DMS53 treated with DMSO at 0.1 percent for 48 hours (cell line): Measurements from ENCODE around the gene TOM1L2.

Experiments used
- DNase-seq: peaks from one replicate; lab custom pipeline; 2025; ENCODE audit not compliant: unreplicated experiment; lab: John Stamatoyannopoulos, UW

The TOM1L2 gene

DNA sequence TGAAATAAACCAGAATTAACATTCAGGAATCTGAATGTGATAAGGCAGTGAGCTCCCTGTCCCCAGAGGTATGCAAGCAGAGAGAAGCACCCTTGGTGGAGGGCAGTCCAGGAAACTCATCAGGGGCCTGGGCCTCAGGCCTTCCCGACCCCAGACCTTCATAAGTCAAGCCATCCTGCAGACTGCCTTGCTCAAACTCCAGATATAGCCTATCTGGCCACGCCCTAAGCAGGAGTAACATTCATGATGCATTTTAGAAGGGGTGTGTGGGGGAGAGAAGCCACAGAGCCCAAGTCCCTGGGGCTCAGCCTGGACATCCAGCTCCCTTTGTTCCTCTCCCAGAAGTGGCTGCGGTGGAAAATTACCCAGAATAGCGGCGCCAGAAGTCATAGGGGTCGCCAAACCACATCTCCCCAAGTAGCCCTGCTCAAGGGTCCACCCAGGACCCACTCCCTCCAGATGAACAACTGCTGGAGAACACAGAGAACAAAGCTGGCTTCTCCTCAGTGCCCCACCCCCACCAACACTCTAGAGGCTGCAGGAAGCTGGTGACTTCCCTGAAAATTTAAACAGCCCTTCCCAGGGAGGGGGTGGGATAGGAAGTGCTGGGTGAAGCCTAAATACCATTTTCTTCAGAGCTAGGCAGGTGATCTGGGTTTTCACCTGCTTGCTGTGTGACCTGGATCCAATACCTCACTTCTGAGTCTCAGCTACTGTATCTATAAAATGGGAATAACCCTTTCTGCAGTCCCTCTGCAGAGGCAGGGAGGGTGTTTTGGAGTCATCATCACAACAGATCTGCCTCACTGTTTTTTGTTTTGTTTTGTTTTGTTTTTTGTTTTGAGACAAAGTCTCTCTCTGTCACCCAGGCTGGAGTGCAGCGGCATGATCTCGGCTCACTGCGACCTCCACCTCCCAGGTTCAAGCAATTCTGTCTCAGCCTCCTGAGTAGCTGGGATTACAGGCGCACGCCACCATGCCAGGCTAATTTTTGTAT lies 133.9 kb downstream of the TOM1L2 start:
- DNase-seq = peak; percentile 48

DNA sequence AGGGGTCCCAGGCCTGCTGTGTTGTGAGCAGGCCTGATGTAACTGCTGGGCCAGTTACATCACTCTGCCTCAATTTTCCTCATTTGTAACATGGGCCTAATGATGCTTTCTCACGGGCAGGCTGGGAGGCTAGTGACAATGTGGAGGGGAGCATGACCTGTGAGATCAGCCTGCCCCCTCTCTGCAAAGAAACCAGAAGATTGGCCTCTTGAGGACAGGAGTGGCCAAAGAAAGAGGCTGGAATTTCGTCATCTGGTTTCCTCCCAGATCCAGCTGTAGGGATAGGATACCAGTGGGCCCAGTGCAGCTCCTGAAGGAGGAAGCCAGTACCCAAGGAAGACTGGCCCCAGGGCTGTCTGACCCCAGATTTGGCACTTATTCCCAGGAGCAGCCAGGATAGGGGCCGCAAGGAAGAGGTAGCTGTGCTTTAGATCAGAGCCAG lies 134.8 kb downstream of the TOM1L2 start:
- peak; percentile 19 for DNase-seq

GRCh38 chr17:17836818-17837379 lies 135.3 kb downstream of the TOM1L2 start, which contains the start of gene SREBF1:
Gene SREBF1, minus strand, starts transcription at chr17:17836986. Its CDS starts 169 bp downstream, at chr17:17836817.
- peak; percentile 19 for DNase-seq

GRCh38 chr17:17836250-17836817 lies 135.9 kb downstream of the TOM1L2 start:
- DNase-seq = peak; percentile 73

GRCh38 chr17:17835415-17836249 lies 136.6 kb downstream of the TOM1L2 start:
- no peak for DNase-seq

DNA sequence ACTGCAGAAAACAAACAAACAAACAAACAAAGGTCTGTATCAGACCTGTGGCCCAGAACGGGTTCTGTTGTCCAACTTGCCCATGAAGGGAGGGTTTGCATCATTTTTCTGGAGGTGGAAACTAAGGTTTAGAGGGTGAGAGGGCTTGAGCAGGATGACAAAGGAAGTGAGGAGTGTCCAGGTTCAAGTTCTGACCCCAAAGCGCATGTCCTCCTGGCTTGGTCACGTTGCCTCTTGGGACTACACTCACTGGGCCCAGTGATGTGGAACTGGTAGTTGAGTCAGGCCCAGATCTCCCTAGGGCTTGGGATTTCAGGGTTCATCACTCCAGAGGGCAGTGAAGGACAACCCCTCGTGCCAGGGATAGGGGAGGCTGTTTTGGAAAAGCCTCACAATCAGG lies 137.2 kb downstream of the TOM1L2 start:
- DNase-seq = no peak

DNA sequence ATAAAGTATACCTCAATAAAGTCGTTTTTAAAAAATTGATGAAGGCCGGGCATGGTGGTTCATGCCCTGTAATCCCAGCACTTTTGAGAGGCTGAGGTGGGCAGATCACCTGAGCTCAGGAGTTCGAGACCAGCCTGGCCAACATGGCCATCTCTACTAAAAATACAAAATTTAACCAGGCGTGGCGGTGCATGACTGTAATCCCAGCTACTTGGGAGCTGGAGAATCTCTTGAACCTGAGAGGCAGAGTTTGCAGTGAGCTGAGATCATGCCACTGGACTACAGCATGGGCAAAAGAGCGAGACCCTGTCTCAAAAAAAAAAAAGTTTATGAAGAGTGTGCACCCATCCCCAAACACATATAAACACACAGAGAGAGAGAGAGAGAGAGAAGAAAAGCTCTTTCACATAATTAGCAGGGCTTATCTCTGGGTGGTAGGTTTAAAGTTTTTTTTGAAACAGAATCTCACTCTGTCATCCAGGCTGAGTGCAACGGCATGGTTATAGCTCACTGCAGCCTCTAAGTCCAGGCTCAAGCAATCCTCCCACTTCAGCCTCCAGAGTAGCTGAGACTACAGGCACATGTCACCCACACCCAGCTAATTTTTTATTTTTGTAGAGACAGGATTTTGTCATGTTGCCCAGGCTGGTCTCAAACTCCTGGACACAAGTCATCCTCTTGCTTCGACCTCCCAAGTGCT lies 138.4 kb downstream of the TOM1L2 start:
- DNase-seq = no peak

- DNase-seq = no peak
Measured at GRCh38 chr17:17832032-17832363, 140.2 kb downstream of the TOM1L2 start.

DNA sequence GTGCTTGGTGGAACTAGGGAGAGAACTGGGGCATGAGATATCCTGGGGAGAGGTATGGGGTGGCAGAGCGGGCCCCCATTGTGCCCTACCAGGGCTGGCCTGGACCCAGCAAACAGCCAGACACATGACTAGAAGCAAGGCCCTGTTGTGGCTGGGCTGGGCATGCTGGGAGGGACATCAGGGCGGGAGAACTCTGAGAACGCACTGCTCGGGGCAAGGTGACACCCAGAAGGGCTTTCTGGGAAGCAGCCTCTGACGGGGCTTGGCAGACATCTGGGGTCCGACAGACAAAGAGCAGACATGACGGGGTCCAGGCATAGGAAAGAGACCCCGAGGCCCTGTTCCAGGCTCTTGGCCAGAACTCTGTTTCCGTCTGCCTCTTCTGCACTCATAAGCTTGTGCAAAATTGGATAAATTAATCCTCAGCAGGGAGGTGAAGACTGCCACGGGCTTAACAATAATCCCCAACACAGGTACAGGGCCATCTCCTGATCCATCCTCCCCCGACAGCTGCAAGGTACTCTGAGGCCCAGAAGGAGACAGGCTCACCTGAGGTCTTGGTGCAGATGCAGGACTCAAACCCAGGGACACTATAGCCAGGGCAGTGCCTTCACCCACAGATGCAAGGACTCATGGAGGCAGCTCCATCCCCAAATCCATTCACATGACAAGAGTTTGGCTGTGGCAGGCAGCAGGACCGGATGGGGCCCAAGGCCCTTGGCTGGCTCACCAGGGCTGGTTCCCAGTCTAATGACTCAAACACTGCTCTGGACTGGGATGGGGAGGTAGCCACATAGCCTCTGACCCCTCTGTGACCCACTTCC lies 140.8 kb downstream of the TOM1L2 start:
- no peak for DNase-seq

GRCh38 chr17:17830740-17831207 lies 141.4 kb downstream of the TOM1L2 start:
- no peak for DNase-seq

DNA sequence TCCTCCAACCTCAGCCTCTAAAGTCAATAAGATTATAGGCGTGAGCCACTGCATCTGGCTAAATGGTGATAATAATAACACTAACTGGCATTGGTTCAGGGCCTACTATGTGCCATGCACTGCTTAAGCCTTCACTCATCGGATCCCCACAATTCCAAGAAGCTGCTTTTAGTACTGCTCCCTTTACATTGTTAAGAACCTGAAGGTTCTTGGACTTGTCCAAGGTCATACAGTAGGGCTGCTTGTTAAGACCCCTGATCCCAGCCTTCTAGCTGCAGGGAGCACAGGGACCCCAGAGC lies 142.0 kb downstream of the TOM1L2 start:
- DNase-seq = no peak

DNA sequence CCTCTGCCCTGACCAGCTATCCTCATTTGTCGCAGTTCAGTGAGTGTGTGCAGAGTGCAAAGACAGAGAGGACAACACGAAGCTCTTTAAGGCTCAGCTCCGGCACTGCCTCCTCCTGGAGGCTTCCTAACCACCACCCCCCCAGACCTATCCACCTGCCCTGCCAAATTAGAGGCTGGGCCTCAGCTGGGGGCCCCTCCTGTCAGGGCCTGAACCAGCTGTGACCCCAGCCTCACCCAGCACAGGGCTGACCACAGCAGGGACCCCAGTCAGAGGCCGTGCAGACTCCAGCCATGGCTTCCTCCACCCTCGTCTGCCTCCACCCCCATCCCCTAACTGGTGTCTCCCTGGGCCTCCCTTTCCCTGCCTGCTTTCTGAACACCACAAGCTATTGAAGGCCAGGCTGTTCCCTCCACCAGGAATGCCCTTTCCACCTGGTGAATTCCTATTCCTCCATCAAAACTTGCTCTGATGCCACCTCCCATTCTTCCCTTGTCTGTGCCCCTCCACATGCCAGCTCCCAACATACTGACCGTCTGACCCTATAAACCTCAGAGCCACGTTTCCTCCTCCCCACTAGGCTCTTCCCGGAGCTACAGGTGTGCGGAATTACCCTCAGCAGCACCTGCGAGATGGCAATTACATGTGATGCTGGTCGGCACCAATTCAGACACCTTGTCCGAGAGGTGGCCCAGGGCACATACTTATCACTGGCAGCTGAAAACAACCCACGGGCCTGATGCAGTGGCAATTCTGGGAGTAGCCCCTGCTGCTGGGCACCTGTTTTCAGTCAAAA lies 144.2 kb downstream of the TOM1L2 start:
- no peak for DNase-seq

DNA sequence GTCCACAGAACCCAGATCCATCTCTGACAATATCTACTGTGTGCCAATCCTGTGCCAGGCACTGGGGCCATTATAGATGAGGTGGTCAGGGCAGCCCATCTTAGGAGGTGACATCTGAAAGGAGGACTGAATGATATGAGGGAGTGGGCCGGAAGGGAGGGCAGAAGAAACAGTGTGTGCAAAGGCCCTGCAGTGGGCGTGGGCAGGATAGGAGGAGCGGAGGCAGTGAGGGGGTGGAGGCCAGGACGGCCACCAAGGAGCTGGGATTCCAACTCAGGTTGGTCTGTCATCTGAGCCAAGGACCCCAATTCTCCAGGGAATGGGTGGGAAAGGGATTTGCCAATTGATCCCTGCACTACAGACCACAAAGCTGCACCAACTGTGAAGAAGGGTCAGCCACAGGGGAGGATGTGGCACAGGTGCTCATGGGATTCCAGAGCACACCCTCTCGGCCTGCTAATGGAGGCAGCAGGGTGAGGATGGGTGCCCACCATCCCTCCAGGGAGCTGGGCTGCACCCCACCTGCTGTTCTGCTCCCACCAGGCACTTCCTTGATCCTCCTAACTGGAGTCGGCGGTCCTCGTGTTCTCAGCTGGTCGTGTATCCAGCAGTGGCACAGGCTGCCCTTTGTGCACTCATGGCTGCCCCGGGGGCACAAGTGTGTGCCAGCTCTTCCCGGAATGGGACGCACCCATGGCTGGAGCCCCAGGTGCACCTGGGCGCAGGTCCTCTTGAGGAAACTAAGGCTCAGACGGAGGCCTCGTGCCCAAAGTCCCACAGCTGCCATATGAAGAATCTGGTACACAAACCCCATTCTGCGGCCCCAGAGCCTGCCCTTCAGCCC lies 145.0 kb downstream of the TOM1L2 start:
- DNase-seq = no peak

GRCh38 chr17:17826342-17826713 lies 145.9 kb downstream of the TOM1L2 start:
- DNase-seq = no peak

- no peak for DNase-seq
Measured at GRCh38 chr17:17824783-17825614, 147.2 kb downstream of the TOM1L2 start.

GRCh38 chr17:17824119-17824782 lies 147.9 kb downstream of the TOM1L2 start:
- DNase-seq = no peak
